ENCODE measurements around the gene ZNF830.

- TF ChIP-seq ZNF274 (CRISPR knock-in tag; IDR thresholded peaks at IDR 0.05) (no peak; the same call in 1 of the 2 replicates), CTCF (CRISPR knock-in tag; IDR thresholded peaks at IDR 0.05) (peak; percentile 56), ZNF205 (CRISPR knock-in tag; IDR thresholded peaks at IDR 0.05) (no peak), EZH2 (conservative IDR thresholded peaks at IDR 0.05; ENCODE audit: low read depth, low read length) (no peak), CHD2 (IDR thresholded peaks at IDR 0.05; ENCODE audit: low read depth, low read length) (no peak), EP300 (IDR thresholded peaks at IDR 0.05; ENCODE audit: low read depth in 2 of 2, low read length in 2 of 2) (no peak), EP300 (CRISPR knock-in tag; IDR thresholded peaks at IDR 0.05; ENCODE audit: borderline replicate concordance) (no peak), ZNF224 (CRISPR knock-in tag; IDR thresholded peaks at IDR 0.05) (no peak), ZNF30 (CRISPR knock-in tag; IDR thresholded peaks at IDR 0.05) (no peak), SOX13 (IDR thresholded peaks at IDR 0.05) (no peak), SOX13 (CRISPR knock-in tag; conservative IDR thresholded peaks at IDR 0.05 in 1 of 2, IDR thresholded peaks at IDR 0.05 in 1 of 2) (no peak), HMGXB4 (CRISPR knock-in tag; IDR thresholded peaks at IDR 0.05; ENCODE audit: borderline replicate concordance in 1 of 2, low read depth in 1 of 2) (peak; percentile 51 to 80; a peak in 2 of 4 replicates), ZNF24 (IDR thresholded peaks at IDR 0.05) (0 out of 2 replicates have a peak, but pooled peaks have one; percentile 25), ZNF17 (CRISPR knock-in tag; IDR thresholded peaks at IDR 0.05) (no peak)
- TF ChIP-seq, protein P1, sequence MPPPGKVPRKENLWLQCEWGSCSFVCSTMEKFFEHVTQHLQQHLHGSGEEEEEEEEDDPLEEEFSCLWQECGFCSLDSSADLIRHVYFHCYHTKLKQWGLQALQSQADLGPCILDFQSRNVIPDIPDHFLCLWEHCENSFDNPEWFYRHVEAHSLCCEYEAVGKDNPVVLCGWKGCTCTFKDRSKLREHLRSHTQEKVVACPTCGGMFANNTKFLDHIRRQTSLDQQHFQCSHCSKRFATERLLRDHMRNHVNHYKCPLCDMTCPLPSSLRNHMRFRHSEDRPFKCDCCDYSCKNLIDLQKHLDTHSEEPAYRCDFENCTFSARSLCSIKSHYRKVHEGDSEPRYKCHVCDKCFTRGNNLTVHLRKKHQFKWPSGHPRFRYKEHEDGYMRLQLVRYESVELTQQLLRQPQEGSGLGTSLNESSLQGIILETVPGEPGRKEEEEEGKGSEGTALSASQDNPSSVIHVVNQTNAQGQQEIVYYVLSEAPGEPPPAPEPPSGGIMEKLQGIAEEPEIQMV (CRISPR knock-in tag; IDR thresholded peaks at IDR 0.05; ENCODE audit: low read depth): no peak
Observed at GRCh38 chr17:34980681-34981537, 19.6 kb downstream of the ZNF830 start.
